HEK293T (cell line): Measurements from ENCODE around the gene FAM107B.

Source experiments
- BHLHE40 ChIP-seq: fragments of 450-650 bp; IDR thresholded peaks from 2 replicates; pipeline ENCODE4 v1.6.1; 2016; ENCODE audit warnings: mild to moderate bottlenecking, moderate library complexity, borderline replicate concordance
- FOXM1 ChIP-seq: fragments of 450-650 bp; IDR thresholded peaks from 2 replicates; pipeline ENCODE4 v1.6.1; 2017; ENCODE audit warnings: mild to moderate bottlenecking, borderline replicate concordance
- SP1 ChIP-seq: fragments of 450-650 bp; IDR thresholded peaks from 2 replicates; pipeline ENCODE4 v1.6.1; 2017
- SUZ12 ChIP-seq: fragments of 450-650 bp; IDR thresholded peaks from 2 replicates; pipeline ENCODE4 v1.6.1; 2016; ENCODE audit warnings: mild to moderate bottlenecking
- TARDBP ChIP-seq: fragments of 450-650 bp; IDR thresholded peaks from 2 replicates; pipeline ENCODE4 v1.6.1; 2016
- ZNF384 ChIP-seq: fragments of 450-650 bp; IDR thresholded peaks from 2 replicates; pipeline ENCODE4 v1.6.1; 2016

DNA sequence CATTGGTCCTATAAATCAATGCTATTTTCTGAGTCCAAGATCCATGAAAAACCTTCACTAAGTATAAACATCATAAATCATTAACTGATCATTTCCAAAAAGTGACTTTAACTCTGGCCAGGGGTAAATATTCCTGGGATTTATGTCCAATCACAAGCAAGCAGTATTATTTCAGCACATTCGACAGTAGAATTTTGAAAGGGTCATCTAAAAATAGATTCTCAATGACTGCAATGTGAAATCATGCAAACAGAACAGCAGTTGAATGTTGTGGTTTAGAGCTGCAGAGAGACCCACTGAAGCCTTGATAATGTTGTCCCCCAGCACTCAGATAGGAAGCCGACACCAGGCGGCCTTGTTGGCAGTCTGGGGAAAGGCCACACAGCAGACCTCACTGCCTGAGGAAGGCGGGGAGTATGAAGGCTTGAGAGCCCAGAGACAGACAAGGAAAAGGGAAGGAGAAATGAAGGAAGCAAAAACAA is 38.1 kb downstream of the FAM107B start:
- TF ChIP-seq BHLHE40 = no peak
- no peak for TF ChIP-seq ZNF384
- TF ChIP-seq SP1 = no peak
- TF ChIP-seq TARDBP = no peak
- no peak for TF ChIP-seq FOXM1
- TF ChIP-seq SUZ12 = no peak
